Measurements from ENCODE around the gene BRAT1. TPM values are rescaled to one million over a fixed set of nuclear protein-coding genes. Genes with fewer than 3 reads are reported as not detected.

BRAT1 gene
- total RNA-seq, 3 donors from 2014 or later = 20.7 to 27.9 (median 22.1) TPM

- peak in 1 of 3 donors; percentile 50 for DNase-seq
- TF ChIP-seq CTCF (IDR thresholded peaks at IDR 0.05) = no peak
- Histone ChIP-seq H3K9me3 (no peaks in the 10 kb centered on the region), H3K4me1 (ENCODE audit: low read depth) (peaks cover 17% of the 10 kb centered on the region), H3K36me3 (ENCODE audit: low read depth) (no peaks in the 10 kb centered on the region), H3K4me3 (no peak overlapping the region)
- intact Hi-C loops (cut with DNase I, micrococcal nuclease) = no loop called here
- no peak for ATAC-seq
These were observed 1.3 kb downstream of the BRAT1 start for GRCh38 chr7:2553831-2554581.

DNA sequence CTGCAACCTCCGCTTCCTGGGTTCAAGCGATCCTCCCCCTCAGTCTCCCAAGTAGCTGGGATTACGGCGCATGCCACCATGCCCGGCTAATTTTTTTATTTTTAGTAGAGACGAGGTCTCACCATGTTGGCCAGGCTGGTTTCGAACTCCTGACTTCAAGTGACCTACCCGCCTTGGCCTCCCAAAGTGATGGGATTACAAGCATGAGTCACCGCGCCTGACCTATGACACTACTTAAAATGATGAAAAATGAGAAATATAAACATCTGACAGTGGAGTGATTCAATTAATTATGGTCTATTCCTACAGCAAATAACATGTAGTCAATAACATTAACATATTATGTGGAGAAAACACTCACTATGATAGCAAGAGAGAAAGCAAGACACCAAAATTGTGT lies 2.2 kb downstream of the BRAT1 start:
- no peak for TF ChIP-seq CTCF (IDR thresholded peaks at IDR 0.05)
- peaks cover 17% of the 10 kb centered on the region for H3K4me1 ChIP-seq (ENCODE audit: low read depth)
- H3K9me3 ChIP-seq = no peaks in the 10 kb centered on the region
- no peak for ATAC-seq
- intact Hi-C loops (cut with DNase I, micrococcal nuclease) = no loop called here
- no peak overlapping the region for H3K4me3 ChIP-seq
- no peak for DNase-seq
- H3K36me3 ChIP-seq (ENCODE audit: low read depth) = no peaks in the 10 kb centered on the region

DNA sequence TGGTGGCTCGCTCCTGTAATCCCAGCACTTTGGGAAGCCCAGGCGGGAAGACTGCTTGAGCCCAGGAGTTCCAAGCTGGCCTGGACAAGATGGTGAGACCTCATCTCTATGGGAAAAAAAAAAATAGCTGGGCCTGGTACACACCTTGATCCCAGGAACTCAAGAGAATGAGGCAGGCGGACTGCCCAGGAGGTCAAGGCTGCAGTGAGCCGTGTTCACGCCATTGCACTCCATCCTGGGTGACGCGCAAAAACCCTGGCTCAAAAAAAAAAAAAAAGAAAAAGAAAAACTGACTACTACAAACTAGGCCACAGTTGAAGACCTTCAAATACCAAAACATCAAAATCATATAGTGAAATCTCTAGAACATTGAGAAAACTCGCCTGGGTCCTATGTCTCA lies 3.9 kb downstream of the BRAT1 start:
- no peak for TF ChIP-seq CTCF (IDR thresholded peaks at IDR 0.05)
- peaks cover 17% of the 10 kb centered on the region for H3K4me1 ChIP-seq (ENCODE audit: low read depth)
- ATAC-seq = no peak
- H3K4me3 ChIP-seq = no peak overlapping the region
- no peak for DNase-seq
- no peaks in the 10 kb centered on the region for H3K36me3 ChIP-seq (ENCODE audit: low read depth)
- H3K9me3 ChIP-seq = no peaks in the 10 kb centered on the region
- intact Hi-C loops (cut with DNase I, micrococcal nuclease) = no loop called here

DNA sequence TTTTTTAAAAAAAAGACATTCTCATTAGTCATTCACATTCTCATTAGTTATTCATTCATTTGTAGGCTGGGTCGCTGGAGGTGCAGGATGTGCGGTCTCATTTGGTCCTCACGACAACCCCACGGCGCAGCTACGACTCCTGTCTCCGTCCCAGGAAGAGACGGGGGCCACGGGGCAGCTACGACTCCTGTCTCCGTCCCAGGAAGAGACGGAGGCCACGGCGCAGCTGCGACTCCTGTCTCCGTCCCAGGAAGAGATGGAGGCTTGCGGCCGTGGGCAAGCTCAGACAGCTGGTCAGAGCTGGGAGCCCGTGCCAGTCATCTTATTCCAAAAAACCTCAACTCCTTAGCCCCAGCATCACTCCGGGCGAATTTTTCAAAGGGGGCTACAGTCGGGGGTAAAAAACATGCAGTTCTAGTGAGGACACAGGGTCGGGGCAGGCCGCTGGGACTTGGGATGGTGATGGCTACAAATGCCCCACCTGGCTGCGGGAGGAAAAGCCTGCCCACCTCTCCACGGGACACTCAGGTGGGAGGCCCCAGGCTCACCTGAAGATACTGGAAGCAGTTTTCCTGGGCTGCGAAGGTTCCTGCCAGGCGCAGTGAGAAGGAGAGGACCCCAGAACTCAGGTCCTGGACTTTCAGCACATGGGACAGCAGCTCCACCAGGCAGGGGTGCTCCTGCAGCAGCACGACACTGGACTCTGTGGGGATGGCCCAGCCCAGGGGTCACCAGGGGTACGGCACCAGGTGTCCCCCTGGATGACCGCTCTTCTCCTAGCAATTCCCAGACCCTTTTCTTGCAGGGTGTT lies 8.3 kb downstream of the BRAT1 start:
- TF ChIP-seq CTCF (IDR thresholded peaks at IDR 0.05) = no peak
- intact Hi-C loops (cut with DNase I, micrococcal nuclease) = no loop called here
- DNase-seq = peak in 1 of 3 donors; percentile 25
- no peak for ATAC-seq
- H3K4me3 ChIP-seq = no peak overlapping the region
- no peaks in the 10 kb centered on the region for H3K36me3 ChIP-seq (ENCODE audit: low read depth)
- H3K9me3 ChIP-seq = no peaks in the 10 kb centered on the region
- H3K4me1 ChIP-seq (ENCODE audit: low read depth) = no peaks in the 10 kb centered on the region

DNA sequence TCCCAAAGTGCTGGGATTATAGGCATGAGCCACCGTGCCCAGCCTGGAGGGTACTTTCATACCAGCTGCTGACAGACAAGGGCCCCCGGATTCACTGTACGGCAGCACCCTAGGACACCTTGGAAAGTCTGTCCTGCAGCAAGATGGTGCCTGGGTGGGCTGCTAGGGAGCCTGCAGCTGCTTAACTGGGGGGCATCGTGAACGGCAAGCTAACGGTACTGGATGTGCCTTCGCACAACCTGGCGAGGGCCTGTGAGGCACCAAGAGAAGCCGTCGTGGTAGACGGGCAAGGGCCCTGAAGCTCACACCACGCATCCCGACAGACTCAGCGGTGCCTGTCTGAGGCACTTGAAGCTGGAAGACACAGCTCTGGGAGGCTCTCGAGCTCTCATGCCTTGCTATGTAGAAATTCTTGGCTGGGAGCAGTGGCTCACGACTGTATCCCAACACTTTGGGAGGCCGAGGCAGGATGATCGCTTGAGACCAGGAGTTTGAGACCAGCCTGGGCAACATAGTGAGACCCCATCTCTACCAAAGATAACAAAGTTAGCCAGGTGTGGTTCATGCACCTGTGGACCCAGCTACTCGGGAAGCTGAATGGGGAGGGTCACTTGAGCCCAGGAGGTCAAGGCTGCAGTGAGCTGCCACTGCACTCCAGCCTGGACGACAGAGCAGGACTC lies 9.4 kb downstream of the BRAT1 start:
- ATAC-seq = no peak
- Histone ChIP-seq H3K4me1 (ENCODE audit: low read depth) (no peaks in the 10 kb centered on the region), H3K4me3 (no peak overlapping the region), H3K9me3 (no peaks in the 10 kb centered on the region), H3K36me3 (ENCODE audit: low read depth) (no peaks in the 10 kb centered on the region)
- peak in 2 of 3 donors; percentile 12 to 33 for DNase-seq
- no peak for TF ChIP-seq CTCF (IDR thresholded peaks at IDR 0.05)
- intact Hi-C loops (cut with DNase I, micrococcal nuclease) = no loop called here

Measured in mucosa of descending colon (tissue), 3 donors.